Fibroblast of villous mesenchyme (primary cell): Measurements from ENCODE around the gene CACNA2D2. TPM values are rescaled to one million over a fixed set of nuclear protein-coding genes. Genes with fewer than 3 reads are reported as not detected.

Experiments used
- DNase-seq: peaks from one replicate; pipeline ENCODE4 v3.0.0-alpha.2; 2010; ENCODE audit warnings: low read depth
- H3K4me3 ChIP-seq: 2 replicates; pipeline ENCODE4 v1.5.1; 2011; ENCODE audit warnings: low read depth, mild to moderate bottlenecking, low read length
- CTCF ChIP-seq: IDR thresholded peaks from 2 replicates; pipeline ENCODE4 v1.5.1; 2012; ENCODE audit warnings: low read depth, mild to moderate bottlenecking, low read length; ENCODE audit not compliant: insufficient read depth
- total RNA-seq: library from RNA; depleted of rRNA; stranded (reverse); fragments of >200 nt; gene quantifications from 2 replicates; pipeline ENCODE4 v1.2.3, GENCODE V29; 2012

Gene CACNA2D2
- total RNA-seq, 1 donor = not detected

- no peak overlapping the region for H3K4me3 ChIP-seq
- no peak for TF ChIP-seq CTCF
- DNase-seq = no peak
Observed at GRCh38 chr3:50533807-50534461, 30.5 kb upstream of the CACNA2D2 start.

GRCh38 chr3:50533316-50533715 is 29.9 kb upstream of the CACNA2D2 start:
- no peak for DNase-seq
- no peak for TF ChIP-seq CTCF
- no peak overlapping the region for H3K4me3 ChIP-seq

- H3K4me3 ChIP-seq = no peak overlapping the region
- TF ChIP-seq CTCF = peak; percentile 11
- no peak for DNase-seq
Observed at GRCh38 chr3:50532062-50532705, 28.8 kb upstream of the CACNA2D2 start.

GRCh38 chr3:50531201-50531600 is 27.8 kb upstream of the CACNA2D2 start:
- no peak overlapping the region for H3K4me3 ChIP-seq
- DNase-seq = no peak
- no peak for TF ChIP-seq CTCF

GRCh38 chr3:50530001-50530970 is 26.9 kb upstream of the CACNA2D2 start:
- TF ChIP-seq CTCF = no peak
- no peak for DNase-seq
- no peak overlapping the region for H3K4me3 ChIP-seq

GRCh38 chr3:50525987-50526386 is 22.6 kb upstream of the CACNA2D2 start:
- no peak for TF ChIP-seq CTCF
- DNase-seq = peak; percentile 43
- no peak overlapping the region for H3K4me3 ChIP-seq
